Activated T-cell treated with anti-CD3 and anti-CD28 coated beads, Interleukin-2, amount 50 U/mL, for 48 hours (primary cell): ENCODE results near the gene CIPC.
A peak's percentile ranks its signal among the peaks of the same experiment; 100 is the strongest.

Experiments used
- DNase-seq, 2 experiments: peaks; one replicate each; pipeline ENCODE4 v3.0.0-alpha.2; 2020

The CIPC gene

GRCh38 chr14:77097700-77098528 is at the start of gene CIPC:
CIPC (plus strand) TSS chr14:77098258; CDS start chr14:77105709, 7,451 bp downstream.
- peak; percentile 98 to 99 for DNase-seq

GRCh38 chr14:77051116-77051515 is 46.9 kb upstream of the CIPC start:
- no peak for DNase-seq

GRCh38 chr14:77052281-77053044 is 45.6 kb upstream of the CIPC start:
- DNase-seq = peak in 1 of 2 experiments; percentile 31

GRCh38 chr14:77053046-77053841 is 44.8 kb upstream of the CIPC start:
- peak; percentile 87 for DNase-seq

- no peak for DNase-seq
Measured at GRCh38 chr14:77055306-77055705, 42.8 kb upstream of the CIPC start.

- DNase-seq = no peak
Measured at GRCh38 chr14:77055981-77056380, 42.1 kb upstream of the CIPC start.

GRCh38 chr14:77058117-77058516 is 39.9 kb upstream of the CIPC start:
- DNase-seq = no peak

GRCh38 chr14:77058785-77059184 is 39.3 kb upstream of the CIPC start:
- DNase-seq = no peak

- DNase-seq = peak; percentile 49 to 54
Measured at GRCh38 chr14:77059276-77059915, 38.7 kb upstream of the CIPC start.

GRCh38 chr14:77061630-77062257 is 36.3 kb upstream of the CIPC start:
- DNase-seq = no peak

- no peak for DNase-seq
Measured at GRCh38 chr14:77062261-77062660, 35.8 kb upstream of the CIPC start.

GRCh38 chr14:77063571-77064171 is 34.4 kb upstream of the CIPC start:
- DNase-seq = no peak

- no peak for DNase-seq
Measured at GRCh38 chr14:77064521-77065178, 33.4 kb upstream of the CIPC start.

GRCh38 chr14:77065851-77066577 is 32.0 kb upstream of the CIPC start:
- DNase-seq = no peak

- no peak for DNase-seq
Measured at GRCh38 chr14:77066578-77067172, 31.4 kb upstream of the CIPC start.

GRCh38 chr14:77067632-77068516 is 30.2 kb upstream of the CIPC start:
- peak; percentile 61 to 75 for DNase-seq

GRCh38 chr14:77068517-77069200 is 29.4 kb upstream of the CIPC start:
- DNase-seq = no peak

- DNase-seq = no peak
Measured at GRCh38 chr14:77069551-77069950, 28.5 kb upstream of the CIPC start.
